ENCODE results near the gene DLGAP4. TPM values are rescaled to one million over a fixed set of nuclear protein-coding genes. Genes with fewer than 3 reads are reported as not detected.

Gene DLGAP4
- total RNA-seq, 1 experiment from 2014 or later = 40.3 TPM

DNA sequence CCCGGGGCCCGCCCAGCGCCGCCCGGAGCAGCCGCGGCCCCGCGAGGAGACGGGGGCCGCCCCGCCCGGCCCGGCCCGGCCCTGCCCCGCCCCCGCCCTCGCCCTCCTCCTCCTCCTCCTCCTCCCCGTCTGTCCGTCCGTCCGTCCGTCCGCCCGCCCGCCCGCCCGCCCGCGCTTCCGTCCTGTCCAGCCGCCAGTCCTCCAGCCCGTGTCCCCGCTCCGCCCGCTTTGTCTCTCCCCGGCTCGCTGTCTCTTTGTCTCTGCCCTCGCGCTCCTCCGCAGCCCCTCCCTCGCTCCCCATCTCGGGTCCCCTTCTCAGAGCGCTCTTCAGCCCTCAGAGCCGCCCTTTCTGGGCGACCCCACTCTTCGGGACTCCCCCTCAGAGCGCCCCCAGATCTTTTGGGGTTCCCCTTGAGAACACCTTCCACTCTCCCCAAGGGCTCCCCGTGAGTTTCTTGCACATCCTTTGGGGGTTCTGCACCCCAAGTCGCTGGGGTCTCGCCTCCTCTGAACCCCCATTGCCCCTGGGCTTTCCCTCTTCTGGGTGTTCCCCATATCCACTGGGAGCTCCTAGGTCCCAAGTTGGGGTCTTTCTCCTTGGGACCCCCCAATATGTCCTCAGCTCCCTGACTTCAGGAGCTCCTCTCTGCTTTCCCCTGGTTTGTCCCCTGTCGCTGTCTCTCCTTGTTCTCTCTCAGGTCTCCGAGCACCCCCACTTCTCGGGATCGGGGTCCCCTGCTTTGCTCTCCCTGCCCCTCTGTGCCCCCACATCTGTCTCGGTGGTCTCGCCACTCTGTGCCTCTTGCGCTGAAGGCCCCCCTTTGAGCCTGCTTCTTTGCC is 155.7 kb downstream of the DLGAP4 start:
- CTCF ChIA-PET = no interaction called here
- peak overlapping the region; percentile 98 for H3K4me2 ChIP-seq (ENCODE audit: low read length)
- peaks cover 57 to 60% of the 10 kb centered on the region in 2 experiments for H3K4me1 ChIP-seq (ENCODE audit: control insufficient read depth in 1 of 2, insufficient read depth in 2 of 2, low read length in 2 of 2)
- TF ChIP-seq POLR2A (IDR thresholded peaks at IDR 0.05; ENCODE audit: borderline replicate concordance, extremely low read depth, insufficient read depth, insufficient read length) (no peak), YY1 (IDR thresholded peaks at IDR 0.05; ENCODE audit: extremely low read depth, insufficient replicate concordance, low read depth, low read length) (no peak), FOSL1 (IDR thresholded peaks at IDR 0.05; ENCODE audit: low read depth) (no peak), CEBPB (IDR thresholded peaks at IDR 0.05; ENCODE audit: low read depth) (no peak), SRF (IDR thresholded peaks at IDR 0.05; ENCODE audit: low read depth) (no peak), ELF1 (IDR thresholded peaks at IDR 0.05; ENCODE audit: borderline replicate concordance, low read depth) (no peak), EGR1 (IDR thresholded peaks at IDR 0.05; ENCODE audit: low read depth) (no peak), POLR2AphosphoS5 (IDR thresholded peaks at IDR 0.05; ENCODE audit: low read depth, low read length) (no peak), CBX3 (IDR thresholded peaks at IDR 0.05; ENCODE audit: low read depth) (no peak), EZH2phosphoT487 (IDR thresholded peaks at IDR 0.05; ENCODE audit: borderline replicate concordance) (no peak), SIN3A (IDR thresholded peaks at IDR 0.05; ENCODE audit: low read depth) (no peak), TCF7L2 (IDR thresholded peaks at IDR 0.05; ENCODE audit: borderline replicate concordance, extremely low read depth, insufficient read depth, insufficient read length) (no peak), JUND (IDR thresholded peaks at IDR 0.05) (no peak), ATF3 (IDR thresholded peaks at IDR 0.05) (no peak)
- TF ChIP-seq, protein P1, sequence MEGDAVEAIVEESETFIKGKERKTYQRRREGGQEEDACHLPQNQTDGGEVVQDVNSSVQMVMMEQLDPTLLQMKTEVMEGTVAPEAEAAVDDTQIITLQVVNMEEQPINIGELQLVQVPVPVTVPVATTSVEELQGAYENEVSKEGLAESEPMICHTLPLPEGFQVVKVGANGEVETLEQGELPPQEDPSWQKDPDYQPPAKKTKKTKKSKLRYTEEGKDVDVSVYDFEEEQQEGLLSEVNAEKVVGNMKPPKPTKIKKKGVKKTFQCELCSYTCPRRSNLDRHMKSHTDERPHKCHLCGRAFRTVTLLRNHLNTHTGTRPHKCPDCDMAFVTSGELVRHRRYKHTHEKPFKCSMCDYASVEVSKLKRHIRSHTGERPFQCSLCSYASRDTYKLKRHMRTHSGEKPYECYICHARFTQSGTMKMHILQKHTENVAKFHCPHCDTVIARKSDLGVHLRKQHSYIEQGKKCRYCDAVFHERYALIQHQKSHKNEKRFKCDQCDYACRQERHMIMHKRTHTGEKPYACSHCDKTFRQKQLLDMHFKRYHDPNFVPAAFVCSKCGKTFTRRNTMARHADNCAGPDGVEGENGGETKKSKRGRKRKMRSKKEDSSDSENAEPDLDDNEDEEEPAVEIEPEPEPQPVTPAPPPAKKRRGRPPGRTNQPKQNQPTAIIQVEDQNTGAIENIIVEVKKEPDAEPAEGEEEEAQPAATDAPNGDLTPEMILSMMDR (IDR thresholded peaks at IDR 0.05 in 2 of 3, conservative IDR thresholded peaks at IDR 0.05 in 1 of 3; ENCODE audit: borderline replicate concordance in 1 of 3, insufficient read depth in 1 of 3, low read depth in 2 of 3, low read length in 2 of 3) = no peak
- TF ChIP-seq, protein P2, sequence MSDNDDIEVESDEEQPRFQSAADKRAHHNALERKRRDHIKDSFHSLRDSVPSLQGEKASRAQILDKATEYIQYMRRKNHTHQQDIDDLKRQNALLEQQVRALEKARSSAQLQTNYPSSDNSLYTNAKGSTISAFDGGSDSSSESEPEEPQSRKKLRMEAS (IDR thresholded peaks at IDR 0.05) = no peak
- no TSS peak for BruUV-seq (replicated peaks)
- H3K9me2 ChIP-seq (ENCODE audit: insufficient read depth) = no peaks in the 10 kb centered on the region
- RAD21 ChIA-PET (ENCODE audit: low non-redundant PET in 1 of 2, low total read pairs in 2 of 2, uncharacterized antibody in 2 of 2, unreplicated experiment in 2 of 2) = no interaction called here
- peak overlapping the region; percentile 87 for H3K4me3 ChIP-seq (replicated peaks in 1 of 2; ENCODE audit: low read depth in 1 of 2, low read length in 2 of 2)
- H4K20me1 ChIP-seq (ENCODE audit: insufficient read depth) = no peaks in the 10 kb centered on the region; the same call in 1 of the 2 replicates
- no peaks in the 10 kb centered on the region for H3K36me3 ChIP-seq (ENCODE audit: control insufficient read depth in 1 of 2, insufficient read depth in 2 of 2, low read length in 2 of 2)
- no peak overlapping the region for H2AFZ ChIP-seq (ENCODE audit: low read depth, low read length, poor library complexity, severe bottlenecking)
- H3K79me2 ChIP-seq (ENCODE audit: insufficient read depth, low read length) = peaks cover 37% of the 10 kb centered on the region
- no peak for DNase-seq (ENCODE audit: low read depth, low spot score)
- intact Hi-C loops (cut with micrococcal nuclease) = no loop called here
- POLR2A ChIA-PET = no interaction called here
- peak overlapping the region; percentile 72 for H3K27ac ChIP-seq (ENCODE audit: low read depth, low read length)
- peak overlapping the region; percentile 82 for H3K9ac ChIP-seq (ENCODE audit: low read length)
- H3K9me3 ChIP-seq (ENCODE audit: control insufficient read depth in 1 of 2, insufficient read depth in 1 of 2, low read depth in 1 of 2, low read length in 2 of 2) = no peaks in the 10 kb centered on the region
- no peaks in the 10 kb centered on the region for H3K27me3 ChIP-seq (ENCODE audit: insufficient read depth, low read length)
- ATAC-seq = peak; percentile 52
